ENCODE data around the gene ATP10B.

Gene ATP10B

DNA sequence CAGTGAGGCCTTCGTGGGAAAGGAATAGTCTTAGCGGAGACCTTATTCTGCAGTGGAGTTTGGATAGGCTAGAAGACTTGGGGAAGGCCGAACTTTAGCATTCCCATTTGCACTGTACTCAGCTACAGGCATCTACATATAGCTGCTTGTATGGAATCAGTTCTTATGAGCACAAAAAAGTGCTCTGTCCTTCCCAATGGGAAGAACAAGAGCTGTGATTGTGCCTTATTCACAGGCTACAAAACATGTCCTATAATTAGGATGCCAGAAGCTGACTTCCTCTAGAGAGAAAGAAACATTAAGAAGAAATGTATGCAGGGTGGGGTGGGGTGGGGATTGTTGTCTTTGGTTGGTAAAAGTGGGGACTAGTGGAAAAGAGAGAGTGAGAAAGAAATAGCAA, 154.7 kb downstream of the ATP10B start:
- FAIRE-seq (no peak), DNase-seq (ENCODE audit: insufficient read length, low spot score) (no peak)

- FAIRE-seq (no peak), DNase-seq (ENCODE audit: insufficient read length, low spot score) (no peak)
These were observed 157.1 kb downstream of the ATP10B start for GRCh38 chr5:160694896-160695295.

DNA sequence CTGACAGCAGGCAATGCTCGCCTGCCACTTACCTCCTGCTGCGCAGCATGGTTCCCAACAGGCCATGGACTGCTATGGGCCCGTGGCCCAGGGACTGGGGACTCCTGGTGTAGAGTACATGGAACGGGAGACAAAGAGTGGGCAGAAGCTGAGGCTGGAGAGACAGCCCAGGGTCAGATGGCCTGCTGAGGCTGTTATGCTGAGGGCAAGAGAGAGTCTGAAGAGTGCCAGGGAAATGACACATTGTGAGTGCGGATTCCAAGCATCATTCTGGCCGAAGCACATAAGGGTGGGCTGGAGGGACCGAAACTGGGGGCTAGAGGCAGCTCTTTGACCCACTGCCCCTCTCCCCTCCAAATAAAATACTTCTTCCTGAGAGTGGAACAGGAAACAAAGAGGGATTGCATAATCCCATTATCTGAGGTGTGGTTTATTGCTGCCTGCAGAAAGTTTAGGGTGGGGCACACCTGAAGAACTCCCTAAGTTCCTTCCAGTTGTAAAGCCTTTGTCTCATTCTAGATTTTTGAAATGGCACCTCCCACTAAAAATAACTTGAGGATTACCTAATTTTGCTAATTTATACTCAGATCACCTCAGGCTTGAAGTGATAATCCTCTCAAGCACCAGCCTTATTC, 158.1 kb downstream of the ATP10B start:
- FAIRE-seq (no peak), DNase-seq (ENCODE audit: insufficient read length, low spot score) (no peak)

DNA sequence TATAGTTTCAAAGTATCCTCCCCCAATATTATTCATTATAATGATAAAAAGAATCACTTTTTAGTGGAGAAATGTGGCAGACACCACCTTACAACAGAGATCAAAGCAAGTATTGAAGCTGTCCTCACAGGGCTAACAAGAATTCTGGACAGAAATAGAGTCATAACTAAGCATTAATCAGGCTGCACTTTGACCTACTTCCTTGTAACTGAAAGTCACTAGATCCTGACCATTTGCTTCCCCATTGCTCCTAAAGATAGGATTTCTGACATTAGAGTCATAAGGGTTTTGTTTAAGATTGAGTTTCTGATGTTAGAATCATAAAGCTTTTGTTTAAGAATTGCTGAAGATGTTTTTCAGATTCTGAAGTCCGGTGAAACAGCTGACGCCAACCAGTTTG, 159.7 kb downstream of the ATP10B start:
- no peak for FAIRE-seq

DNA sequence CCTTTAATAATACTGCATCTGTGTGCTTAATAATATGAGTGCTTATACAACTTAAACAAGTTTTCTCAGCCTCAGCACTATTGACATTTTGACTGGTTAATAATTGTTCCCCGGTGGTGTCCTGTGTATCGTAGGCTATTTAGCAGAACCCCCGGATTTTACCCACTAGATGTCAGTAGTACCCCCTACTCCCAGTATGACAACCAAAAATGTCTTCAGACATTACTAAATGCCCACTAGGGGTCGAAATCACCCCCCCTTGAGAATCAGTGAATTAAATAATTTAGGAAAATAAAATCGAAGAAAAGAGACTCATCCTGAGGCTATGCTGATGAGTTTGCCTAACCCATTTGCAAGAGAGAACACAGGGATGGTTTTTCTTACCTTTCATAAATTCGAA, 166.3 kb downstream of the ATP10B start:
- FAIRE-seq (no peak), DNase-seq (ENCODE audit: insufficient read length, low spot score) (no peak)

More for the DNA sequence above, 159.7 kb downstream of the ATP10B start:
- no peak for DNase-seq (ENCODE audit: insufficient read length, low spot score)

DNA sequence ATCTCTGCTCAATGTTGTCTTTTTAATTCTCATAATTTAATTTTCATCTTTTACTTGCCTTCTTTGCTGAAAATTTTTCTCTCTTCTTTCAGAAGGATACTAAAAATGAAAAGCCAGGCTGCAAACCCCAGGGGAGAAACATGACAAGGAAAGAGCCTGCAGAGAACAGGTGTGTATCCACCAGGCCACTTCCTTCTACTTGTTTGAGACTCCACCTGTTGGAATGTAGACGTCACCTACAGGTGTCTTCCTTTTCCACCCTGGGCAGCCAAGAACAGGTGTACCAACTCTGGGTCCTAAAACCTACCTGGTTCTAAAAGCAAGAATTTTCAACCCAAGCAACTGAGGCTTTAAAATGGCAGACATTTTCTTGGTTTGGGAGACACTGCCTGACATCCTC, 166.8 kb downstream of the ATP10B start:
- no peak for FAIRE-seq
- no peak for DNase-seq (ENCODE audit: insufficient read length, low spot score)

- FAIRE-seq, result no peak
These were observed 172.3 kb downstream of the ATP10B start for GRCh38 chr5:160679567-160680309.

DNA sequence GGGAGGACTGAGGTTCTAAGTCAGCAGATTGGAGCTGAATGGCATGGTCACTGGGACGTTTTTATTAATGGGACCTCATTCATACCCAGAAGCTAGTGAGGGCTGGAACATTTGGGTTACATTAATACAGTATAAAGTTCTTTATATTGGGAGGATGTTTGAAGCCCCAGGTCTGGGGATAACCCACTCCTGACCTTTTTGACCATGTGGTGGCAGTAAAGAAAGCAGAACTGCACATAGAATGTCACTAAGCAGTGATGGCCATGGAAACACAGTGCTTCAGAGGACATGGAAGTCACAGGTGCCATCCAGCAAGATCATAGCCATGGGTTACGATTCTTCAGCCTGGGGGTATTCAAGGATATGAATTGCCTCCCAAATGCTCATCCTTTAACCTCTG, 176.0 kb downstream of the ATP10B start:
- FAIRE-seq, result no peak
- DNase-seq (ENCODE audit: insufficient read length, low spot score), result no peak

More at GRCh38 chr5:160679567-160680309, 172.3 kb downstream of the ATP10B start:
- no peak for DNase-seq (ENCODE audit: insufficient read length, low spot score)

DNA sequence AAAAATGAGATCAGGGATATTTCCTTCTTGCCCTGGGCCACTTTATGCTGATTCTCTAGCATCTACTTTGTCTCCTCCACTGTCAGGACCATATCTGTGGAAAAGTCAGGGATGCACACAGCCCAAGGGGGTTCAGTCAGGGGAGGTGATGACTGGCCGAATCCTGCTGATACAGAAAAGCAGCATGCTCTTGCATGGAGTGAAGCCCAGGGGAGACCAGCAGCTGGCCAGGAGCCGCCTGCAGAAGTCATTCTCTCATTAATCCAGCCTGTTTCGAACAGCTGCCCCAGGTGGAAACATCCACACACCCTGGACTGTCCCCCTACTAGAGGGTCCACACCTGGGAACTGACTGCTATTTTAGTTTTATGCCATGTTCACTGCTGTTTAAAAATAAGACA, 177.1 kb downstream of the ATP10B start:
- FAIRE-seq (no peak), DNase-seq (ENCODE audit: insufficient read length, low spot score) (no peak)

DNA sequence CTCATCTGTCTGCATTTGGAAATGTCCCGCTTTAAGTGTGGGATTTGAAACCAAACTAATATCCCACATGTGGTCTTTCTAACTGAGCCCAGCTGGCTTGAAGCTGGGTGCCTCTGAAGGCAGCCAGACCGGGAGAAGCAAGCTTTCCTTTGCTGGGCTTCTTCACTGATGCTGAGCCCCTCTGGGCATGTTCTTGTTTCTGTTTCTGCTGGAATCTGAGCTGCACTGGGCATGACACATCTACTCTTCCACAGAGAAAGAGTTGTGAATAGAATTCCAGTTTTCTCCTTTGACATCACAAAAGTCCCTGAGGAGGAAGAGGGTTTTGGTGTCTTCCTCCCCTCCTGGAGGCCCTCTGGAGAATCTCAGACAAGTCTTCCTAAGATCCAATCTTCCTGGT, 179.5 kb downstream of the ATP10B start:
- DNase-seq (ENCODE audit: insufficient read length, low spot score), result no peak
- FAIRE-seq, result no peak

DNA sequence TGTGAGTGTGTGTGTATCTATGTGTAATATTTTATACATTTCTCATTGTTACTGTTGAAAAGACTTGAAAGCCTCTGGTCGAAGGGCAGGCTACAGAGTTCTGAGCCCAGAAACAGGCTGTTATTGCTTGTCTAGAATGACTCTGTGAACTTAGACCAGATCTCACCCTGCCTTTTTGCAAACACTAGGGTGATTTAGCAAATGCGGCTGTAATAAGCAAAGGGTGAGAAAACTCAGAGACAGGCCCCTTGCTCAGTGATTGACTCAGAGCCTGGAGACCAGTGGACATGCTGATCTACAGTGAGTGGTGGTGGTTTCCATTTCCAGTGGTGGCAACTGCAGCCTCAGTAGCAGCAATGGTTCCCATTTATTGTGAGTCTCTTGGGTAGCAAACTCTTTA, 183.7 kb downstream of the ATP10B start:
- DNase-seq (ENCODE audit: insufficient read length, low spot score) (no peak), FAIRE-seq (no peak)

DNA sequence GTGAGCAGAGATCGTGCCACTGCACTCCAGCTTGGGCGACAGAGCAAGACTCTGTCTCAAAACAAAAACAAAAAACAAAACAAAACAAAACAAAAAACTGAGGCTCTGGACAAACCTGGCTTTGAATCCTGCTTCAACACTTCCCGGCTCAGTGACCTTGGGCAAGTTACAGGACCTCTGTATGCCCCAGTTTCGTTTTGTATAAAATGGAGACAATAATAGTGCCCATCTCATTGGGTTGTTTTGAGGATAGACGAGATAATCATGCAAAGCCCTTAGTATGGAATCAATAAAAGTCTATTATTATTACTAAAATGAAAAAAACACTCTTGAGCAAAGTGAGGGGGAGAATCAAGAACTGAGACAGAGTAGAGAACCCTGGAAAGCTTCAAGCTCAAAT, 184.9 kb downstream of the ATP10B start:
- DNase-seq (ENCODE audit: insufficient read length, low spot score), result no peak
- no peak for FAIRE-seq

DNA sequence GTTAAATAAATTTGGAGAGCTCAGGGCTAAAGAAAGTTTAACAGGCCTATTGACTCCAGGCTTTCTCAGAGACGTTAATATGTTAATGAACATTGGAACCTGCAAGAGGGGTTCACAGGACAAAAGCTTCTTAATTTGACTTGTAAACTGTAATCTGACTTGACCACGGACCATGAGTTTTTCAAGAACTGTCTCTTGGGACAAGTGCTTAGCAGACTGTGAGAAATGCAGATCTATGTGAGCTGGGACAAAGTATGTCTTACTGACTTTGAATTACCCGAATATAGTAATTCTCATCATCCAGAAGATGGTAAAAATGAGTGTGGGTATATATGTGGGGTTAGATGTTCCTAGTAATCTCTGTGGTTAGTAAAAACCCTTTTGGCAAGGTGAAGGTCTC, 186.6 kb downstream of the ATP10B start:
- no peak for FAIRE-seq

DNA sequence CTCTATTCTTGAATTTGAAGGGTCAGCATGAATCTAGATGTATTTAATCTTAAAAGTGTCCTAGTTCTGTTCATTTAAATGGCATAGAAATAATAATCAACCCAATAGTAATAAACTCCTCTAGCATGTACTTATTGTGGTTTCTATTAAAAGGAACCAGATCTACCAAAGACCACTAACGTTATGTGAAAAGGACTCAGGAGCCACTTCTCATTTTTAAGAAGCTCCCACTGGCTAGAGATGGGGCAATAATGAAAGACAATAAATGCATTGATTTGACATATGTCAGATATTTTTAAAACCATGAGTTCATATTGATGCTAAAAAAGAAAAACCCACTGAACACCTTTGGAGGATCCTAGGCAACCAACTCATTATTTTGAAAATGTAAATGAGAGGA, 191.9 kb downstream of the ATP10B start:
- no peak for FAIRE-seq

More for the DNA sequence above, 186.6 kb downstream of the ATP10B start:
- no peak for DNase-seq (ENCODE audit: insufficient read length, low spot score)

DNA sequence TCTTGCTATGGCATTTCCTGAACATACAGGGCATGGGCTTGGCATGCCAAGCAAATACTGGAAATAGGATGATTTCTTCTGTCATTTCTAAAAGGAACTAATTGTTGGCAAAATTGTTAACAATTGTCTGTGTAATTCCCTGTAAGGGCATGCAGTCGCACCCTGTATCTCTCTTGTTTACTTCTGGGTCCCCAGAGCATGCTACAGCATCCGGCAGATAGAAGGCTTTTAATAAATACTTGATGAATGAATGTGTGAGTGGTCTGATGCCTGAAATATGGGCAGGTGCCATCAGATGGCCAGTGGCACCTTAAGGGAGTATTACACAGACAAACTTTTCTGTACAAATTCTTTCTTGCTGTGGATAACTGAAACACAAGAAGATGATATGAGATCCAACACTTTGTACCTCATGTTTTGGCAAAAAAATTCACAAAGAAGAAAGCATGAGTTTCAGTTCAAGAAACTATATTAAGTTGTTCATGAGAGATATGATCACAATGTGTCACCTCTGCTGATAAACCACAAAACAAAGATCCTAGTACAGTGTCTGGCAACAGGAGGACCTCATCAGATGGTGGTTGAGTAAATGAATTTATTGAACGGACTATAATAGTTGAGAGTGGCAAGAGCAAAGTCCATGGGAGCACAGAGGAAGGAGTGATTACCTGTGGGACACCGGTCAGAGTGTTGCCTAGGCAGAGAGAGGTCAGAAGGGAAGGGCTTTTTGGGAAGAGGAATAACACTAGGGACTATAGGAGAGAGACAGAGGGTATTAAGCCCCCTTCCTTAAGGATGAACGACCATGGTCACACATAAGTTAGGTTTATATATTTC, 194.2 kb downstream of the ATP10B start:
- FAIRE-seq (no peak), DNase-seq (ENCODE audit: insufficient read length, low spot score) (no peak)

More for the DNA sequence above, 191.9 kb downstream of the ATP10B start:
- no peak for DNase-seq (ENCODE audit: insufficient read length, low spot score)

GRCh38 chr5:160657068-160657507, 194.9 kb downstream of the ATP10B start:
- no peak for DNase-seq (ENCODE audit: insufficient read length, low spot score)
- no peak for FAIRE-seq

- no peak for FAIRE-seq
- no peak for DNase-seq (ENCODE audit: insufficient read length, low spot score)
These were observed 196.3 kb downstream of the ATP10B start for GRCh38 chr5:160655717-160656116.

GRCh38 chr5:160651692-160652645, 200.0 kb downstream of the ATP10B start:
- no peak for DNase-seq (ENCODE audit: insufficient read length, low spot score)
- no peak for FAIRE-seq

GRCh38 chr5:160649304-160649703, 202.7 kb downstream of the ATP10B start:
- no peak for FAIRE-seq
- no peak for DNase-seq (ENCODE audit: insufficient read length, low spot score)

- FAIRE-seq (no peak), DNase-seq (ENCODE audit: insufficient read length, low spot score) (no peak)
These were observed 206.0 kb downstream of the ATP10B start for GRCh38 chr5:160646033-160646432.
